ENCODE data around the gene IRF8.
"Not testable (repeated sequence)": the region's sequence is repeated elsewhere in the genome, so short reads cannot be mapped to it uniquely, and the experiment has no call there.

The IRF8 gene

GRCh38 chr16:85894266-85894665, 4.7 kb upstream of the IRF8 start:
- no peak for DNase-seq

- no peak for DNase-seq
Observed at GRCh38 chr16:85897382-85897781, 1.6 kb upstream of the IRF8 start.

- DNase-seq: no peak
Observed at GRCh38 chr16:85899444-85899843, 482 bp downstream of the IRF8 start.

GRCh38 chr16:85900027-85900792, 1.2 kb downstream of the IRF8 start:
- DNase-seq: no peak

- no peak for DNase-seq
Observed at GRCh38 chr16:85901110-85901509, 2.1 kb downstream of the IRF8 start.

GRCh38 chr16:85901773-85902365, 2.9 kb downstream of the IRF8 start:
- no peak for DNase-seq

- no peak for DNase-seq
Observed at GRCh38 chr16:85902366-85903155, 3.6 kb downstream of the IRF8 start.

GRCh38 chr16:85903559-85903958, 4.6 kb downstream of the IRF8 start:
- DNase-seq: no peak

GRCh38 chr16:85905110-85906095, 6.4 kb downstream of the IRF8 start:
- DNase-seq: no peak

GRCh38 chr16:85906349-85906748, 7.4 kb downstream of the IRF8 start:
- no peak for DNase-seq

- DNase-seq: not testable (repeated sequence)
Observed at GRCh38 chr16:85907231-85907630, 8.3 kb downstream of the IRF8 start.

- DNase-seq: no peak
Observed at GRCh38 chr16:85908444-85908843, 9.5 kb downstream of the IRF8 start.

GRCh38 chr16:85908889-85909589, 10.1 kb downstream of the IRF8 start:
- DNase-seq: no peak

- DNase-seq: no peak
Observed at GRCh38 chr16:85909932-85910853, 11.2 kb downstream of the IRF8 start.

- DNase-seq: no peak
Observed at GRCh38 chr16:85910854-85911247, 11.9 kb downstream of the IRF8 start.

GRCh38 chr16:85911251-85911930, 12.4 kb downstream of the IRF8 start:
- no peak for DNase-seq

GRCh38 chr16:85912211-85912974, 13.4 kb downstream of the IRF8 start:
- no peak for DNase-seq

- DNase-seq: no peak
Observed at GRCh38 chr16:85913141-85913601, 14.2 kb downstream of the IRF8 start.

GRCh38 chr16:85913688-85914422, 14.9 kb downstream of the IRF8 start:
- no peak for DNase-seq

Data from NCI-H1417 (cell line).